ENCODE results near the gene SHISA8.
"Not testable (repeated sequence)": the region's sequence is repeated elsewhere in the genome, so short reads cannot be mapped to it uniquely, and the experiment has no call there.

SHISA8 gene

GRCh38 chr22:41915035-41915785 is at the start of gene SHISA8:
SHISA8 (minus strand) TSS chr22:41915074; CDS start chr22:41914667, 407 bp downstream.
- no peak for DNase-seq

- no peak for DNase-seq
Measured at GRCh38 chr22:41964112-41964491, 49.2 kb upstream of the SHISA8 start.

- DNase-seq, result no peak
Measured at GRCh38 chr22:41963453-41964111, 48.7 kb upstream of the SHISA8 start.

- DNase-seq, result no peak
Measured at GRCh38 chr22:41957941-41958556, 43.2 kb upstream of the SHISA8 start.

- no peak for DNase-seq
Measured at GRCh38 chr22:41952713-41953112, 37.8 kb upstream of the SHISA8 start.

- DNase-seq, result no peak
Measured at GRCh38 chr22:41951898-41952474, 37.1 kb upstream of the SHISA8 start, which contains the start of gene SMIM45. SMIM45 (plus strand) TSS chr22:41952150.

GRCh38 chr22:41949297-41949965 is 34.6 kb upstream of the SHISA8 start:
- DNase-seq, result no peak

DNA sequence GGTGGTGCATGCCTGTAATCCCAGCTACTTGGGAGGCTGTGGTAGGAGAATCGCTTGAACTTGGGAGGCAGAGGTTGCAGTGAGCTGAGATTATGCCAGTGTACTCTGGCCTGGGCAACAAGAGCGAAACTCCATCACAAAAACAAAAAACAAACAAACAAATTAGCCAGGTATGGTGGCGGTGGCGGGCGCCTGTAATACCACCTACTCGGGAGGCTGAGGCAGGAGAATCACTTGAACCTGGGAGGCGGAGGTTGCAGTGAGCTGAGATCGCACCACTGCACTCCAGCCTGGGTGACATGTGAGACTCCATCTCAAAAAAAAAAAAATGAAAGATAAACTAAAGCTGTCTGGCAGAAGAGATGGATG is 34.0 kb upstream of the SHISA8 start:
- DNase-seq, result not testable (repeated sequence)

GRCh38 chr22:41948142-41948541 is 33.3 kb upstream of the SHISA8 start:
- DNase-seq, result no peak

DNA sequence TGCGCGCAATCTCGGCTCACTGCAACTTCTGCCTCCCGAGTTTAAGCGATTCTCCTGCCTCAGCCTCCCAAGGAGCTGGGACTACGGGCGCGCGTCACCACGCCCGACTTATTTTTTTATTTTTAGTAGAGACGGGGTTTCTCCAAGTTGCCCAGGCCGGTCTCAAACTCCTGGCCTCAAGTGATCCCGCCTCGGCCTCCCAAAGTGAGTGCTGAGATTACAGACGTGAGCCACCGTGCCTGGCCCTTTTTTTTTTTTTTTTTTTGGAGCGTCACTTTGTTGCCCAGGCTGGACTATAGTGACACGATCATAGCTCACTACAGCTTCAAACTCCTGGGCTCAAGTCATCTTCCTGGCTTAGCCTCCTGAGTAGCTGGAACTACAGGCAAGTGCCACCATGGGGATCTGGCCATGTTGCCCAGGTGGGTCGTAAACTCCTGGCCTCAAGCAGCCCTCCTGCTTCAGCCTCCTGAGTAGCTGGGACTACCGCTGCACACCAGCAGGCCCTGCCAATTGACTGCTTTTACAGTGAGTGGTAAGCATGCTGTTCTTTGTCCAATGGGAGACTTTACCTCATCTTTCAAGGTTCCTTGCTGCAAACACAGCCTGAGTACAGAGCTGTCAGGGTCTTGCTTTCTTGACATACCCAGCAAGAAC is 32.7 kb upstream of the SHISA8 start:
- DNase-seq, result no peak

DNA sequence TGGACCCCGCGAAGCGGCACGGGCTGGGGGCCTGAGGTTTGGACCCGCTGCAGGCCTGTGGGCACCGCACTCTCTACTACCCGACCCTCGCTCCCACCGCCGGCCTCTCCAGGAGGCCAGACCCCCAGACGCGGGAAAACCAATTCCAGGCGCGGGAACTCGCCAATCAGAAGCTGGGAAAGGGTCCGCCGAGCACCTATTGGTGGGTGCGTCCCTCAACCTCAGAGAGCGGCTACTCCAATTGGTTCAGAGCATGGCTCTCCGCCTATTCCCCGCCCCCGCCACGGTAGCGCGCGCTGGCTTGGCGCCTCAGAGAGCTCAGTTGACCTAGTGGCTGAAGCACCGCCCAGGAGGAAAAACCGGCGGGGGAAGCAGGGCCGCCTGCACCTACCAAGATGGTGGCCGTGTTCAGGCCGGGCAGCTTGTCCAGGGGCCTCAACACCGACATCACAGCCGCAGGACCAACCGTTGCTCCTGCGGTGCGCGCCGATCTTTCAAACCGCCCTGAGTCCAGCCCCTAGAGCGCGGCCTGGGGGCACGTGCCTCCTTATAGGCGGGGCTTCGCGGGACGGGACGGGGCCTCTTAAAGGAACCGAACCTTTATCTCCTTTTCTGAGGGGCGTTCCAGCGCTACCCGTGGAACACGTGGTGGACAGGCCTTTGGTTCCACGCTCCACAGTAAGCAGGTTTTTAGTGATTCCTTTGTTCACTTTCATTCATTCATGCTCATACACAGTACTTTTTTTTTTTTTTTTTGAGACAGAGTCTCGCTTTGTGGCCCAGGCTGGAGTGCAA is 32.0 kb upstream of the SHISA8 start, which contains the start of gene CENPM:
CENPM (minus strand) TSS at position 524 of the 795 bp plus-strand sequence; CDS start at position 448, 76 bp downstream.
- DNase-seq, result peak; percentile 80

DNA sequence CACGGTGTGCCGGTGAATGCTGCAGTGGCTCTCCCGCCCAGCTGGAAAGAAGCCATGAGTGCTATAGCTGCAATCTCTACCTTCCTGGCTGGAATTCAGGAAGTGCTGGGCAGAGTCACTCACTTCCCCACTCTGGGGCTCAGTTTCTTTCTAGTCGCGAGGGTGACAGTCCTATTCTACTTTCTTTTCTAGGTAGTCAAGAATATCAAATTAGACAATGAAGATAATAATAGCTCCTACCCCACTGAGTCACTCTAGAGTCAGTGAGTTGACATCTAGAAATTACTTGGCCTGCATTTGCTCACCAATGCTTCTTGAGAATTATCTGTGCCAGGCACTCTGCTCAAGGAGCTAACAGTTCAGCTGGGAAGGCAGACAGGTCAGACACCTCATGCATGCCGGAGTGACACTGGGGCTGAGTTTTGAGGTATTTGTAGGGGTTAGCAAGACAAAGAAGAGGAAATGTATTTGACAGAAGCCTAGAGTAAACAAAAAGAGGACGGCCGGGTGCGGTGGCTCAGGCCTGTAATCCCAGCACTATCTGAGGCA is 28.9 kb upstream of the SHISA8 start:
- DNase-seq, result no peak

GRCh38 chr22:41940832-41941765 is 26.2 kb upstream of the SHISA8 start:
- DNase-seq, result peak; percentile 28

- no peak for DNase-seq
Measured at GRCh38 chr22:41939981-41940831, 25.3 kb upstream of the SHISA8 start.

- no peak for DNase-seq
Measured at GRCh38 chr22:41936894-41937169, 22.0 kb upstream of the SHISA8 start.

DNA sequence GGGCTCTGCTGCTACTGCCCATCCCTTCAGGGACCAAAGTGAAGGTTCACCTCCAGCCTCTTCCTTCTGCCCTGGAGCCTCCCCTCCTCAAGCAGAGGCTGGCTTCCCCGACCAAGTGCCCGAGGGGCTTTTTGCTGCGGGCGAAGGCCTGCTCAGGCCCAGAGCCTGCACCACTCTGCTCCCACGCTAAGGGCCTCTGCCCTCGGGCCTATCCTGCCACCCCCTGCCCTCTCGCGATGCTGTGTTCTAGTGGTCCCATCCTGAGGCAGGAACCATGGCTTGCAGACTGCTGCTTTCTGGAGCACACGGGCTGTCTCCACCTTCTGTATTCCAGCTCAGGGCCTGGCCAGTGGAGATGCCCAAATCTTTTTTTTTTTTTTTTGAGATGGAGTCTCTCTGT is 20.6 kb upstream of the SHISA8 start:
- DNase-seq, result no peak

GRCh38 chr22:41935015-41935351 is 20.1 kb upstream of the SHISA8 start:
- no peak for DNase-seq

DNA sequence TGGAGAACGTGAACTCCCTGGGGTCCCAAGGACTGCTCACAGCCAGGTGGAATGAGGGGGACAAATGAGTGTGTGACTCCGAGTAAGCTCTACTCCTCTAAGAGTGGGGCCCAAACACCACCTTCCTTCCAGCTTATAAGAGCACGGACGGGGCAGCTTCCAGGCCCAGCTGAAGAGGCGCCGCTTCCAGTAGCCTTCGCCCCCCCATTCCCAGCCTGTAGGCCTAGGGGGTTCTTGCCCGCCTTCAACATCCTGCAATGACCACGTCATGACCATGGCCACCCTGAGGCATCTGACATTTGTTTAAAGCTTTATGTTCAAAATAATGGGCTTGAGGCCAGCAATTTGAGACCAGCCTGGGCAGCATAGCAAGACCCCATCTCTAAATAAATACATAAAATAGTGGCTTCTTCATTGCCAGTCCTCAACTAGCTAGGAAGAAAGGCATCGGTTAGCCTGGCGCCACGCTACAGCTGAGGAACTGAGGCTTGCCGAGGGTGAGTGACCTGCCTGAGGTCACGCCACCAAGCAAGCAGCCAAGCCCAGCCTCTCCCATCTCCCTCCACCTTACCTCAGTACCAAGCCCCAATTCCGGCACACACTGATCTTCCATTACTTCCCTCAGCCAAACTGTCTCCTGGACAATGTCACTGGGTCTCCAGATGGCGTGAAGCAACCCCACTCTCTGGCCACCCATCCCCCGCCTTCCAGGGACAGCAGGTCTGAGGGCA is 19.6 kb upstream of the SHISA8 start:
- no peak for DNase-seq

Measured in NCI-H226 (cell line).